GM18499 (cell line): Measurements from ENCODE around the gene DNAJB6.
"Not testable (repeated sequence)": the region's sequence is repeated elsewhere in the genome, so short reads cannot be mapped to it uniquely, and the experiment has no call there.

ENCODE experiments used
- ATAC-seq: cut with Tn5 transposase; IDR thresholded peaks from one replicate; pipeline ENCODE4 v1.9.1; 2021; ENCODE audit warnings: moderate number of reproducible peaks; ENCODE audit not compliant: insufficient read depth, unreplicated experiment

DNAJB6 gene

GRCh38 chr7:157437519-157438061, 100.8 kb downstream of the DNAJB6 start:
- no peak for ATAC-seq

GRCh38 chr7:157438121-157439025, 101.6 kb downstream of the DNAJB6 start:
- no peak for ATAC-seq

- no peak for ATAC-seq
Measured at GRCh38 chr7:157439149-157439548, 102.3 kb downstream of the DNAJB6 start.

- no peak for ATAC-seq
Measured at GRCh38 chr7:157439761-157440160, 103.0 kb downstream of the DNAJB6 start.

- ATAC-seq = no peak
Measured at GRCh38 chr7:157440346-157441022, 103.7 kb downstream of the DNAJB6 start.

GRCh38 chr7:157441023-157441399, 104.2 kb downstream of the DNAJB6 start:
- ATAC-seq = no peak

- ATAC-seq = no peak
Measured at GRCh38 chr7:157442456-157442855, 105.7 kb downstream of the DNAJB6 start.

GRCh38 chr7:157442993-157443831, 106.4 kb downstream of the DNAJB6 start:
- no peak for ATAC-seq

- ATAC-seq = no peak
Measured at GRCh38 chr7:157444011-157444842, 107.4 kb downstream of the DNAJB6 start.

GRCh38 chr7:157444843-157445135, 108.0 kb downstream of the DNAJB6 start:
- ATAC-seq = no peak

- no peak for ATAC-seq
Measured at GRCh38 chr7:157445246-157445955, 108.6 kb downstream of the DNAJB6 start.

- no peak for ATAC-seq
Measured at GRCh38 chr7:157445956-157446295, 109.1 kb downstream of the DNAJB6 start.

GRCh38 chr7:157446322-157446721, 109.5 kb downstream of the DNAJB6 start:
- ATAC-seq = no peak

GRCh38 chr7:157454003-157454402, 117.2 kb downstream of the DNAJB6 start:
- not testable (repeated sequence) for ATAC-seq

- ATAC-seq = no peak
Measured at GRCh38 chr7:157457355-157458253, 120.8 kb downstream of the DNAJB6 start.

GRCh38 chr7:157458254-157458633, 121.4 kb downstream of the DNAJB6 start:
- ATAC-seq = no peak

- ATAC-seq = no peak
Measured at GRCh38 chr7:157459966-157460365, 123.2 kb downstream of the DNAJB6 start.

GRCh38 chr7:157460721-157461120, 123.9 kb downstream of the DNAJB6 start:
- ATAC-seq = no peak
